Measurements from ENCODE around the gene PRDM12.

DNA sequence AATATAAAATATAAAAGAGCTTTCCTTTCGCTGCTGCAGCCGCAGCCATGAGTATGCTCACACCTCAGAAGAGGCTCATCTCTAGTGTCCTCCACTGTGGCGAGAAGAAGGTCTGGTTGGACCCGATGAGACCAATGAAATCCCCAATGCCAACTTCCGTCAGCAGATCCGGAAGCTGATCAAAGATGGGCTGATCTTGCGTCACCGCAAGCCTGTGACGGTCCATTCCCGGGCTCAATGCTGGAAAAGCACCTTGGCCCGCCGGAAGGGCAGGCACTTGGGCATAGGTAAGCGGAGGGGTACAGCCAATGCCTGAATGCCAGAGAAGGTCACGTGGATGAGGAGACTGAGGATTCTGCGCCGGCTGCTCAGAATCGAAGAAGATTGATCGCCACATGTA lies 12.6 kb upstream of the PRDM12 start:
- TF ChIP-seq, protein P1, sequence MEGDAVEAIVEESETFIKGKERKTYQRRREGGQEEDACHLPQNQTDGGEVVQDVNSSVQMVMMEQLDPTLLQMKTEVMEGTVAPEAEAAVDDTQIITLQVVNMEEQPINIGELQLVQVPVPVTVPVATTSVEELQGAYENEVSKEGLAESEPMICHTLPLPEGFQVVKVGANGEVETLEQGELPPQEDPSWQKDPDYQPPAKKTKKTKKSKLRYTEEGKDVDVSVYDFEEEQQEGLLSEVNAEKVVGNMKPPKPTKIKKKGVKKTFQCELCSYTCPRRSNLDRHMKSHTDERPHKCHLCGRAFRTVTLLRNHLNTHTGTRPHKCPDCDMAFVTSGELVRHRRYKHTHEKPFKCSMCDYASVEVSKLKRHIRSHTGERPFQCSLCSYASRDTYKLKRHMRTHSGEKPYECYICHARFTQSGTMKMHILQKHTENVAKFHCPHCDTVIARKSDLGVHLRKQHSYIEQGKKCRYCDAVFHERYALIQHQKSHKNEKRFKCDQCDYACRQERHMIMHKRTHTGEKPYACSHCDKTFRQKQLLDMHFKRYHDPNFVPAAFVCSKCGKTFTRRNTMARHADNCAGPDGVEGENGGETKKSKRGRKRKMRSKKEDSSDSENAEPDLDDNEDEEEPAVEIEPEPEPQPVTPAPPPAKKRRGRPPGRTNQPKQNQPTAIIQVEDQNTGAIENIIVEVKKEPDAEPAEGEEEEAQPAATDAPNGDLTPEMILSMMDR (IDR thresholded peaks at IDR 0.05): no peak
- no peak for TF ChIP-seq EZH2 (IDR thresholded peaks at IDR 0.05; ENCODE audit: borderline replicate concordance, insufficient read depth, low read depth, low read length, poor library complexity, severe bottlenecking)
